ENCODE data around the gene IL1RAP.

The IL1RAP gene

GRCh38 chr3:190615607-190616006, 101.7 kb downstream of the IL1RAP start:
- DNase-seq: no peak

DNA sequence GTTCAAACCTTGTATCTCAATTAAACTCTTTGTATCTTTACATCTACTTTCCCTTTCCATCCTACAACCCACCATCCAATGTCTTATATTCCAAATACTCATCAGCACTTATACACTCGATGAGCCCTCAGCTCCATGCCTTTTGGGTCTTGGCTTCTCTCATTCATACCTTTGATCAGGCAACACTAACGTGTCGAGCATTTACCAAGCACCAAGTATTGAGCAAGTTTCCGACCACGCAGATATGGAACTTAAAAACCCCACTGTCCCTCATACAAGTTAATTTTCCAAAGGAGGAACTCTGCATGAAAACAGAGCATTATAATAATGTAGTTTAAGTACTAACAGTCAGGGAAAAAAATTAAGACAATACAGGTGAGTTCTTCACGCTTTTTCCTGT, 102.8 kb downstream of the IL1RAP start:
- DNase-seq: peak; percentile 47 to 55

DNA sequence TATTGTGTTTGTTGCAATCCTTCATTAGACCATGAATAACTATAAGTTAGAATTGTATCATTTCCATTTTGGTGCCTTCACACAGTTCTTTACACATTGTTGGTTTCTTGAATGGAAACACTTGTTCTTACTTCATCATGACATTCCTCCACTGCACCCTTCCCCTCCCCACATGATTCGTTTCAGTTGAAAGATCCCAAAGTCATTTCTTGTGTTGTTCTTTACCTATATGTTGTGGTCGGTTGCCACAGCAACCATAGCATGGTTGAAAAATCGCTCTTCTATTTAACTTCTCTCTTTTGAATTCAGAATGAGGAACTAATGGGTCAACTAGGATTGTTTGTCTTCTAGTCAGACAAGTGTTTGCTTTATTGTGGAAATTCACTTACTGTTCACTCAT, 103.3 kb downstream of the IL1RAP start:
- DNase-seq: peak; percentile 91 to 97

- peak; percentile 65 to 89 for DNase-seq
These were observed 104.6 kb downstream of the IL1RAP start for GRCh38 chr3:190618330-190619030.

DNA sequence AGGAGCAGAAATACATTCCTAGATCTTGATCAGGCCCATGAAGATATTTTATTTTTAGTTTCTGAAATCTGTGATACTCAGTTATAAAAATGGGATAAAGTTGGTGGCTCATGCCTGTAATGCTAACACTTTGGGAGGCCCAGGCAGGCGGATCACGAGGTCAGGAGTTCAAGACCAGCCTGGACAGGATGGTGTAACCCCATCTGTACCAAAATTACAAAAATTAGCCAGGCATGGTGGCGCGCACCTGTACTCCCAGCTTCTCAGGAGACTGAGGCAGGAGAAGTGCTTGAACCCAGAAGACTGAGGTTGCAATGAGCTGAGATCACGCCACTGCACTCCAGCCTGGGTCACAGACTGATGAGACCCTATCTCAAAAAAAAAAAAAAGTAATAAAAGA, 105.5 kb downstream of the IL1RAP start:
- DNase-seq: no peak

GRCh38 chr3:190619761-190620160, 105.9 kb downstream of the IL1RAP start:
- DNase-seq: peak in 1 of 2 donors; percentile 68

DNA sequence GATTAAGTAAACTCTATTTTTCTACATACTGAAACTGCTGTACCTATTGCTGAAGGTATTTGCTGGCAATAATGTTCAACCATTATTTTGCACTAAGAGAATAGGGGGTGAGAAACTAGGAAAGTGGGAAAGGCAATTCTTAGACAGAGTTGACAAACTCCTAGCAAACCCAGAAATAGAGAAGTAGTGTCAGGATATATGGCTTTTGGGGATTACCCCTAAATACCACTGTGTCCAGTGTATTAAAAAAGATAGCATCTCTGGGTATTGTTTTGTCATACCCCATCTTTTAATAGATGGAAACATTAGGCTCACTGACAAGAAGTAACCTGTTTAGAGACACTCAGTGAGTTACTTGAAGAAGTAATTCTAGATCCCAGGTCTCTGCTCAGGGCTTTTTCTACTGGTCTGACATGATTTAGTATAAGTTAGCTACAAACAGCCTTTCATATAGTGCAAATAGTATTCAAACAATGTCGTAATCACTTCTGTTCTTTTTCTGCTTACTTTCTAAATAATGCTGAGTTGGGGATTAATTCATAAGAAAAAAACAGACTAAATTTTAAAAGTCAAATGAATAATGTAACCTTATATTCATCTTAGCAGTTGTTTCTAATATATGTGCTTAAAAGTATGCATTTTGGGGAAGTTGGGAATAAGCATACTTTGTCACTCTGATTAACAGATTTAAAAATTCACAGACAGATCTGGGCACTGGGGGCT, 107.2 kb downstream of the IL1RAP start:
- DNase-seq: peak; percentile 17 to 50

DNA sequence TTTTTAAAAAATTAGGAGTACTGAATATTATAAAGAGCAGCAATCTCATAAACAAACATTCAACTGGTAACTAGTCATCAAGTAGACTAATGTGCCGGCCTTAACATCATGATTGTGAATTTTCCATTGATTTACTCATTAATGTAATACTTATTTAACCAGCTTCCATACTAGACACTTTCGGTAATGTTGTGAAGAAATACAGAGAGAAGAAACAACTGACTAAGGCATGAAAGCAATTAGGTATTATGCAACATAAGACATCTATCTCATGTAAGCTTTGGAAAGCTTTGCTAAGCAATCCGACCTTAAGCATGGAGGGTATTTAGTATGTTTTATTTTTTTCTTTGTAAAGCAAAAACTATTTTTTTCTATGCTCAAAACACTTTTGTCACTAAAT, 108.0 kb downstream of the IL1RAP start:
- peak in 1 of 2 donors; percentile 71 for DNase-seq

DNA sequence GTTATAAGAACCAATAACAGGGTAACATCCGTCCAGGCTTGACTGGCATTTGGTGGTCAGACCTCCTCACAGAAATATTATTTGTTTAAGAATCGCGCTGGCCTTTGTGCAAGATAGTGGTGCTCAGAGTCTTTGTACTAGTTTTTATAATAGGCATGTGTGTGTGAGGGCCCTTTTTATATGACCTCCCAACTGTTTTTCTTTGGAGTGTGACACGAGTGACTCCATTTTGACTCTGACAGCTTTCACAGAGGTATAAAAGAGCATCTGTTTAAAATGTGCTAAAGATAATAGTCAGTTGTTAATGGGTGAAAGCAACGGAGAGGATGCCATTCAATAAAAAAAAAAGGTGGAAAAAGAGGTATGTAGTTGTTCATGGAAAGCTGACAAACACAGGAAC, 110.4 kb downstream of the IL1RAP start:
- no peak for DNase-seq

DNA sequence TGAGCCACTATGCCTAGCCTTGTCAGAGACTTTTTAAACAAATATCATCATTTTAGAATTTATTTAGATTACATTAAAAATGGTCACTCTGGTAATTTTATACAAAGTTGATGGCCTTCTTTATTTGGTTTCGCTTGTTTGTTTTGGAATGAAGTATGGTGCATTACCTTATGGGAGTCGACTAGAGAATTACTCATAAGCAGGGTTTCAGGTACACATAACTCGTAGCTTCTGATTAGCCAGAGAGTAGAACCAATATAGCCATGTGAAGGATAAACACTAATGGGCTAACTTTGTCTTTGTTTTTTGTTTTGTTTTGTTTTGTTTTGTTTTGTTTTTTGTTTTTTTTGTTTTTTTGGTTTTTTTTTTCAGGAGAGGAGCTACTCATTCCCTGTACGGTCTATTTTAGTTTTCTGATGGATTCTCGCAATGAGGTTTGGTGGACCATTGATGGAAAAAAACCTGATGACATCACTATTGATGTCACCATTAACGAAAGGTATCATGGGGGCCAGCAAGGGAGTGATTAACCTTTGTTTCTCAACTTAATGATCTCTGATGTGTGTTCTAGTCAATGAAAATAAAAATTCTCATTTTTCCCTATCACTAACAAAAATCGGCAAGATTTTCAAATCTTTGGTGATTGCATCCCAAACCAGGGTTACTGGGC, 113.2 kb downstream of the IL1RAP start:
- DNase-seq: no peak

GRCh38 chr3:190629088-190629487, 115.2 kb downstream of the IL1RAP start:
- DNase-seq: no peak

DNA sequence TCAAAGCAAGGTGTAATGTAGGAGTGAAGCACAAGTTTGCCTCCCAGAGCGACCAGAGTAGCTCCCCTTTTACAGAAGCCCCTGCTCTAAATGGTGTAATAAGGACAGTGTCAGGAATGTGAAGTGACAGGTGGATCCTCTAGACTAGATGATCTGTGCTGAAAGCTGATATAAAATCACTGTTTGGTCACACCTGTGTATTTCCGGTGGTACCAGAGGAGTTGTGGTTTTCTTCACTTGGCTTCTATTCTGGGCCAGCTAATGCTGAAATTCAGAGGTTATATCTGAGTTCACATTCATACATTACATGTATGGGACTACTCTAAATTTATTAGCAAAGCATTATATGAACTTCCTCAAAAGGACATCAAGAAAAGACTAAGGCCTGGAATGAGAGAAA, 117.4 kb downstream of the IL1RAP start:
- no peak for DNase-seq

DNA sequence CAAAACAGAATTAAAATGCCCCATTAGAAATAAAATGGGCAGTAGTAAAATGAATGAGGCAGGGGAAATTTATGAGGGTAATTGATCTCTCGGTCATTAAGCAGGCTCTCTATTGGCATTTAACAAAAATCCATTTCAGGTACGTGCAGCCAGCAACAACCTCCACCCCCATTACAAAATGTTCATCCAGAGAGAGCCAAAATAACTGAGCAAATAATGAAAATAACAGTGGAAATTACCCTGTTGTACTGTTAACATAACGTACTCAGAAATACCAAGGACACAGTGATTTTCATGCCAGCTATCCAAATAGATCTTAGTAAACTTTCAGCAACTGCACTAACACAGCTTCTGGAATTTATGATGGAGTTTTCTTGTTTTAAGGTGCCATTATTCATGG, 127.7 kb downstream of the IL1RAP start:
- no peak for DNase-seq

DNA sequence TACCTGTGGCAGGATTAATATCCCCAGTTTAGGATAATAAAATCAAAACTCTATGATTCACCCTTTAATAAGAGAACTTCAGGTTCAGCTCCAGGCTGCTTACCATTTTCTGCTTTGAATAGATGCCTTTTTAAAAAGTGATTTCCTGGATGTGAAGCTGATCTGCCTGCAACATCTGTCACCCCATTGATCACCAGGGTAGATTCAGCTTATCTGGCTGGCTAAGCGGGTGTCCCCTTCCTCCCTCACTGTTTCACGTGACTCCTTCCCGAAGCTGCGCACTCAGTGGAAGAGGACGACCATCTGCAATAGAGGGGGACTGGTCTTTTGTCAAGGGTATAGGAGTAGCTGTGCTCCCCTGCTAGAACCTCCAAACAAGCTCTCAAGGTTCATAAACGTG, 128.1 kb downstream of the IL1RAP start:
- no peak for DNase-seq

- DNase-seq: no peak
These were observed 130.2 kb downstream of the IL1RAP start for GRCh38 chr3:190644035-190644434.

- DNase-seq: no peak
These were observed 130.9 kb downstream of the IL1RAP start for GRCh38 chr3:190644766-190645165.

- DNase-seq: no peak
These were observed 132.1 kb downstream of the IL1RAP start for GRCh38 chr3:190645932-190646460.

- peak; percentile 4 to 16 for DNase-seq
These were observed 133.1 kb downstream of the IL1RAP start for GRCh38 chr3:190646996-190647395.

- no peak for DNase-seq
These were observed 142.0 kb downstream of the IL1RAP start for GRCh38 chr3:190655933-190656332.

DNA sequence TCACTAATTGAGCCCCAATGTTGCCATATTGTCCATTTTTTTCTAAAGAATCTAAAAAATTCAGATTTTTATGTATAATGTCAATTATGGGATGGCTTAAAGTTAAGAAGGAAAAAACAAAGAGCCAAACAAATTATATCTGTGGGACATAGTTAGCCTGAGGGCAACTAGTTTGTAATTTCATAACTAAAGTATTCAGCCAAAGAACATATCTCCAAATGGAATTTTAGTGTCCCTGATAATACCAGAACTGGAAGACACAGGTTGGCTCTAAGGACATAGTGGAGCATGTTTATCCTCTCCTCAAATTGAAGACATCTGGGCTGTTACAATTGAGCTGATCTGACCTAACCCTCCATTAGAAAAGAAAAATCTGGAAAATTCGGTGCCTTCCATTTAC, 144.2 kb downstream of the IL1RAP start:
- no peak for DNase-seq

DNA sequence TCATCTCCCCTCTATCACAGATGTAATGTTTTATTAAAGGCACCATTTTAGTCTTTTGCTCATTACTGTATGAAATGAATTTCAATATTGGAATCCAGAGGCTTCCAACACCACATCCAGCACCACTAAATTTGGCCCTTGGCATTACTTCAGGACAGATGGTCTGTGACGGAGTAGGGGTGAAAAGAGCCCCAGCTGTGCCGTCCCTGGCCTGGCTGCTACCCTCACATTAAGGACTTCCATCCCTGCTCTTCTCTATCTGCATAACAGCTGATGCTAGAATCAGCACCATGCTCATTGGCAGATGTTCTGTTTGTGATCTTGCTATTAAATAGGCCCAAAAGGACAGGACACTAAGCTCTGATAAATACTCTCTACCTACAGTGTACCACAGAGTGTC, 152.9 kb downstream of the IL1RAP start:
- DNase-seq: no peak

DNA sequence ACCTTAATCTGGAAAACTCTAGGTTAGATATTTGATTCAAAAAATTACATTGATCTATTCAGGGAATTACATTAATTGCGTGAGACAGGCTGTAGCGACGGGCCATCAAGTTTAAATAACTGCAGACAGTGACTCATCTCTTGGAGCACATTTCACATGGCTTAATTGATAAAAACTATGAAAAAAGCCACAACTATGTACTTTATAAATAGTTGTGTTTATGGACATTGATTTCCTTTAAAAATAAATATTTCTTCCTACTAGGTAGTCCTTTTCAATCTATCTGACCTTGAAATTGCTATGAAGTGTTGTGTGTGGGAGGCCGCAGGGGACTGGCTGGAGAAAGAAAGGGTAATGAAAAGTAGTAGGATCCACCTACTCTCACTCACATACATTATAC, 157.8 kb downstream of the IL1RAP start:
- DNase-seq: no peak

DNA sequence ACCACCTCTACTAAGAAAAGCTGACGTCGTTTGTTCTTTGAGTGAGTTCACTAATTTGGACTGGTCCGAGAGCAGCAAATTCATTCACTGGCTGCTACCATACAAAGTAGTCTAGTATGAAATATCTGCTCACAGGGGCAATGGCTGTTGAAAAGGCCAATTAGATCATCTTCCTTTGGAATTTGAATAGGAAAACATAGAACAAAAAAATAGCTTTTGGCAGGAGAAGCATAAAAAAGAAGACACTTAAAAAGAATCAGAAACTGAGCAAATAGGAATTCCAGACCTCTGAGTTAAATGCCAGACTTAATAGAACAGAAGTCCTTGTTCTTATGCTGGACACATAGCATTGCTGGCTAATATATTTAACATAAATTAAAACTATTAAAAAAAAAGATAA, 159.3 kb downstream of the IL1RAP start:
- no peak for DNase-seq

GRCh38 chr3:190676481-190676880, 162.6 kb downstream of the IL1RAP start:
- DNase-seq: no peak
